ENCODE results near the gene ARHGEF4. TPM values are rescaled to one million over a fixed set of nuclear protein-coding genes. Genes with fewer than 3 reads are reported as not detected.
A peak's percentile ranks its signal among the peaks of the same experiment; 100 is the strongest.

The ARHGEF4 gene
- total and polyA plus RNA-seq, 10 donors = 0.19 to 0.88 (median 0.46) TPM; not detected in 2

- TF ChIP-seq CTCF (IDR thresholded peaks at IDR 0.05 in 8 of 11, conservative IDR thresholded peaks at IDR 0.05 in 3 of 11) (no peak), POLR2A (IDR thresholded peaks at IDR 0.05) (no peak), POLR2AphosphoS5 (IDR thresholded peaks at IDR 0.05) (no peak)
- Histone ChIP-seq H3K4me1 (peaks cover 0 to 2% (median under 1%) of the 10 kb centered on the region in 6 donors), H3K27me3 (replicated peaks in 1 of 7) (peaks cover 0 to 57% (median 8%) of the 10 kb centered on the region in 7 donors), H3K27ac (no peak overlapping the region), H3K9me3 (no peaks in the 10 kb centered on the region), H3K4me3 (no peak overlapping the region), H3K36me3 (no peaks in the 10 kb centered on the region)
- 61 to 84% (median 74%) methylated on average over 4 to 6 of the region's 6 CpGs for WGBS, 5 donors
- intact Hi-C loops (cut with DNase I; ENCODE audit: low total_unique reads) = no loop called here
- peak; percentile 59 for DNase-seq
These were observed 5.4 kb upstream of the ARHGEF4 start for GRCh38 chr2:130831356-130831755.

GRCh38 chr2:130832296-130832940, 4.3 kb upstream of the ARHGEF4 start:
- DNase-seq = peak; percentile 58
- intact Hi-C loops (cut with DNase I; ENCODE audit: low total_unique reads) = no loop called here
- no peak overlapping the region for H3K4me3 ChIP-seq
- H3K36me3 ChIP-seq = no peaks in the 10 kb centered on the region
- H3K4me1 ChIP-seq = peaks cover 0 to 13% (median 11%) of the 10 kb centered on the region in 6 donors
- no peak overlapping the region for H3K27ac ChIP-seq
- WGBS, 5 donors = 78 to 87% (median 79%) methylated on average over 11 to 12 of the region's 12 CpGs
- peaks cover 4 to 58% (median 19%) of the 10 kb centered on the region in 7 donors for H3K27me3 ChIP-seq (replicated peaks in 1 of 7)
- no peaks in the 10 kb centered on the region for H3K9me3 ChIP-seq
- TF ChIP-seq POLR2AphosphoS5 (IDR thresholded peaks at IDR 0.05) = no peak
- TF ChIP-seq POLR2A (IDR thresholded peaks at IDR 0.05) = no peak
- no peak for TF ChIP-seq CTCF (IDR thresholded peaks at IDR 0.05 in 8 of 11, conservative IDR thresholded peaks at IDR 0.05 in 3 of 11)

- no peaks in the 10 kb centered on the region for H3K9me3 ChIP-seq
- WGBS, 5 donors = 63 to 73% (median 71%) methylated on average over 15 to 18 of the region's 18 CpGs
- H3K27me3 ChIP-seq (replicated peaks in 1 of 7) = peaks cover 4 to 77% (median 26%) of the 10 kb centered on the region in 7 donors
- DNase-seq = peak; percentile 58
- TF ChIP-seq POLR2AphosphoS5 (IDR thresholded peaks at IDR 0.05) = no peak
- TF ChIP-seq POLR2A (IDR thresholded peaks at IDR 0.05) = no peak
- TF ChIP-seq CTCF (IDR thresholded peaks at IDR 0.05 in 8 of 11, conservative IDR thresholded peaks at IDR 0.05 in 3 of 11) = no peak
- H3K4me3 ChIP-seq = no peak overlapping the region
- peaks cover 0 to 18% (median 14%) of the 10 kb centered on the region in 6 donors for H3K4me1 ChIP-seq
- no peak overlapping the region for H3K27ac ChIP-seq
- intact Hi-C loops (cut with DNase I; ENCODE audit: low total_unique reads) = no loop called here
- no peaks in the 10 kb centered on the region for H3K36me3 ChIP-seq
These were observed 2.4 kb upstream of the ARHGEF4 start for GRCh38 chr2:130834091-130834930.

All from spleen (tissue), 11 donors.